ENCODE measurements around the gene MUC5B.

The MUC5B gene

DNA sequence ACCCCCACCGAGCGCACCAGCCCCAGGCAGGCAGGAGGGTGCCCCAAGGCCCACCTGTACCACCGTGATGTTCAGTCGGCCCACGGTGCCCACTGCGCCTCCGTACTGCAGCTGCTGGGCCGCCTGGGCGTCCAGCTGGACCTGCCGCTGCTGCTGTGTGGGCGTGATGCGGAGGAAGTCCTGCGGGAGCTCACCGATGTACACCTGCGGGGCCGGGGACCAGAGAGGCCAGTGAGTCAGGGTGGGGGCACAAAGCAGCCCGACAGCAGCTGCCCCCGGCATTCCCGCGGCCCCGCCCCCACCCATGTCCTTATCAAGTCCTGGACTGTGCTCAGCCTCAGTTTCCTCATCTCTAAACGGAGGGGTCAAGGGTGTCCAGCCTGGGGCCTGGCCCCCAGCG is 72.7 kb downstream of the MUC5B start:
- no peak for TF ChIP-seq REST (IDR thresholded peaks at IDR 0.05; ENCODE audit: insufficient read depth in 1 of 2, low read depth in 2 of 2, low read length in 2 of 2)
- TF ChIP-seq POLR2AphosphoS5 (IDR thresholded peaks at IDR 0.05; ENCODE audit: low read depth, low read length), result no peak
- no peak for TF ChIP-seq SIN3A (IDR thresholded peaks at IDR 0.05; ENCODE audit: borderline replicate concordance, insufficient read depth, low read length)
- TF ChIP-seq TAF1 (IDR thresholded peaks at IDR 0.05; ENCODE audit: borderline replicate concordance, insufficient read depth, low read length), result no peak
- TF ChIP-seq FOXP2 (optimal IDR thresholded peaks at IDR 0.05; ENCODE audit: borderline replicate concordance, extremely low read depth, extremely low read length, insufficient read depth), result no peak

DNA sequence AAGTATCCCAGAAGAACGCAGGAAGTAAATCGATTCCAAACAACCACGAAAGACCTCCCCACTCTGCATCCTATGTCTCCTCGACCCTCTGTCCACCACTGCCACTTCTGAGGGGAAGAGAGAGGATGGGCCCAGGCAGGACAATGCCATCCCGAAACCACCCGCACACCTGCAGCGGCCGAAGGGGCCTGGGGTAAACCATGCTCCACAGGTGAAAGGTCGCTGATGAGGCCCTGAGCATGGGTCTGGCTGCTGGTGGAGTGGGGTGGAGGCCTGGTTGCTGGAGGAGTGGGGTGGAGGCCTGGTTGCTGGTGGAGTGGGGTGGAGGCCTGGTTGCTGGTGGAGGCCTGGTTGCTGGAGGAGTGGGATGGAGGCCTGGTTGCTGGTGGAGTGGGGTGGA is 73.4 kb downstream of the MUC5B start:
- TF ChIP-seq SIN3A (IDR thresholded peaks at IDR 0.05; ENCODE audit: borderline replicate concordance, insufficient read depth, low read length), result no peak

- TF ChIP-seq POLR2AphosphoS5 (IDR thresholded peaks at IDR 0.05; ENCODE audit: low read depth, low read length), result no peak
These were observed 74.2 kb downstream of the MUC5B start for GRCh38 chr11:1297011-1297575.

GRCh38 chr11:1297576-1298473 is 75.0 kb downstream of the MUC5B start:
- TF ChIP-seq FOXP2 (optimal IDR thresholded peaks at IDR 0.05; ENCODE audit: borderline replicate concordance, extremely low read depth, extremely low read length, insufficient read depth), result no peak
- no peak for TF ChIP-seq REST (IDR thresholded peaks at IDR 0.05; ENCODE audit: insufficient read depth in 1 of 2, low read depth in 2 of 2, low read length in 2 of 2)
- no peak for TF ChIP-seq SIN3A (IDR thresholded peaks at IDR 0.05; ENCODE audit: borderline replicate concordance, insufficient read depth, low read length)
- no peak for TF ChIP-seq POLR2AphosphoS5 (IDR thresholded peaks at IDR 0.05; ENCODE audit: low read depth, low read length)
- TF ChIP-seq TAF1 (IDR thresholded peaks at IDR 0.05; ENCODE audit: borderline replicate concordance, insufficient read depth, low read length), result no peak

DNA sequence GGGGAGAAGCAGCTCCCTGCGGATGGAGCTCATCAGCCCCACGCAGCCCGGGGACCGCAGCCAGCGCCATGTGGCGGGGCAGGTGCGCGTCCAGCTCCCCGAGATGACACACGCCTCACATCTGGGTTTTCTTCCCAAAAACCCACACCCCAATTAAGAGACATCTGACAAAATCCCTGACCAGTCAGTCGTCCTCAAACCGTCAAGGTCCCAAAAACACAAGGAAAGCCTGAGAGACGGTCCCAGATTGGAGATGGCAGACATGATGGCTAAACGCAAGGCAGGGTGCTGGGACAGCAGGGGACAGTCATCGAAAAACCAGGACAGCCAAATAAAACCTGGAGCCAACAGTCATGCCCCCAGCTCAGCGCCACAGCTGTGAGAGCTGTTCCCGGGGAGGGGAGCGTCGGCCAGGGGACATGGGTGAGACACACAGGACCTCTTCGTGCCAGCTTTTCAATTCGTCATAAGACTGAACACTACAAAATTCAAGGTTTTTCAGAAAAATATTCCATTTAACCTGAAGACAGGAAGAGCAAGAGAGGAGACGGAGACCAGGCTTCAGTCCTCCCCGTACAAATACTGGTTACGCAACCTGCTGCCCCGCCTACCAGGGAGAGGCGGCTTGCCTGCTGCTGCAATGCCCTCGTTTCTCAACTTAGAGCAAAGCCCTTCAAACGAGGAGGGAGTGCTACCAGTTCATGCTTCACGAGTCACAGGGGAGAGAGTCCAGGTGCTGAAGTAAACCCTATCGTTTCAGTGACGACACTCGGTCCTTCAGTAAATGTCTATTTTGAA is 76.0 kb downstream of the MUC5B start:
- TF ChIP-seq SIN3A (IDR thresholded peaks at IDR 0.05; ENCODE audit: borderline replicate concordance, insufficient read depth, low read length), result no peak
- TF ChIP-seq TAF1 (IDR thresholded peaks at IDR 0.05; ENCODE audit: borderline replicate concordance, insufficient read depth, low read length), result no peak
- no peak for TF ChIP-seq REST (IDR thresholded peaks at IDR 0.05; ENCODE audit: insufficient read depth in 1 of 2, low read depth in 2 of 2, low read length in 2 of 2)
- no peak for TF ChIP-seq POLR2AphosphoS5 (IDR thresholded peaks at IDR 0.05; ENCODE audit: low read depth, low read length)
- no peak for TF ChIP-seq FOXP2 (optimal IDR thresholded peaks at IDR 0.05; ENCODE audit: borderline replicate concordance, extremely low read depth, extremely low read length, insufficient read depth)

GRCh38 chr11:1299621-1300020 is 76.8 kb downstream of the MUC5B start:
- TF ChIP-seq POLR2AphosphoS5 (IDR thresholded peaks at IDR 0.05; ENCODE audit: low read depth, low read length) (no peak), TAF1 (IDR thresholded peaks at IDR 0.05; ENCODE audit: borderline replicate concordance, insufficient read depth, low read length) (no peak), FOXP2 (optimal IDR thresholded peaks at IDR 0.05; ENCODE audit: borderline replicate concordance, extremely low read depth, extremely low read length, insufficient read depth) (no peak), REST (IDR thresholded peaks at IDR 0.05; ENCODE audit: insufficient read depth in 1 of 2, low read depth in 2 of 2, low read length in 2 of 2) (no peak), SIN3A (IDR thresholded peaks at IDR 0.05; ENCODE audit: borderline replicate concordance, insufficient read depth, low read length) (no peak)
